ENCODE results near the gene DDX51.

DNA sequence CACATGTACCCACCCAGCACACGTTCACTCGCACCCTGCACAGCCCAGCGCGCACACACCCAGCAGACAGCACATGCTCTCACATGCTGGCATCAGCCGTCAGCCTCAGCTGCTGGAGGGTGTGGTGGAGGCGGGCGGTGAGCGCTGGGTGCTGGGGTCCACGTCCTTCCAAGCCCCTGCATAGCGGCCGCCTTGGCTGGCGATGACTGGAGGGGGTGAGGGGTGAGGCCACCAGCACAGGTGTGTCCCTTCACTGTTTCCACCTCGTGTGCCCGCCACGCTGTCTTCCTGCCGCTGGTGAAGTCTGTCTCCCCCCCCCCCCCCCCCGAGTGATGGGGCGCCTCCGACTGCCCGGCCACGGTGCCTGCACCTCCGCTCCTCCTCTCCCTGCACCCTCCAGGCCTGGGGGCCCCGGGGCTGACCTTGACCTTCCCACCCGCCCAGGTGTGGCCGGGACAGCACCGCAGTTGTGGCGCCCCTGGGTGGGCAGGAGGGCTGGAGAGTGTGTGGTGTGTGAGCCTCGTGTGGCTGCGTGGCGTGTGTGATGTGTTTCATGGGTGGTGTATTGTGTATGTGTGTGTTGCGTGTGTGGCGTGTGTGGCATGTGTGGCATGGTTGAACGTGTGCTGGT is 37.6 kb upstream of the DDX51 start:
- TF ChIP-seq CTCF (conservative IDR thresholded peaks at IDR 0.05; ENCODE audit: low read length): no peak
- TF ChIP-seq EZH2phosphoT487 (IDR thresholded peaks at IDR 0.05; ENCODE audit: borderline replicate concordance): no peak
